Natural killer cell treated with Interleukin-12 subunit alpha and Interleukin-12 subunit beta and Interleukin-15 and Interleukin-18, amount 100 ng/mL, for 72 hours (primary cell): ENCODE data around the gene RALGDS. TPM values are rescaled to one million over a fixed set of nuclear protein-coding genes. Genes with fewer than 3 reads are reported as not detected.
A peak's percentile ranks its signal among the peaks of the same experiment; 100 is the strongest.

Source experiments
- ATAC-seq, 2 donors: fragments of 150-1000 bp; cut with Tn5 transposase in 1 of 2; sonication (Bioruptor Pico), chemical (Tn5 transposase) in 1 of 2; 2 replicates each; pipeline ENCODE4 v1.10.0; 2021
- DNase-seq: peaks from one replicate; pipeline ENCODE4 v3.0.0; 2022; ENCODE audit warnings: low spot score
- H3K27ac Mint-ChIP-seq, 2 donors: 1 replicate in 1 of 2; 2 replicates in 1 of 2; pipeline ENCODE4 v1.8.0; 2022; ENCODE audit warnings: mixed read lengths in 2 of 2, mild to moderate bottlenecking in 1 of 2, moderate library complexity in 1 of 2
- H3K27me3 Mint-ChIP-seq, 2 donors: 1 replicate in 1 of 2; 2 replicates in 1 of 2; pipeline ENCODE4 v1.8.0; 2022; ENCODE audit warnings: mixed read lengths in 2 of 2
- H3K36me3 Mint-ChIP-seq: one replicate; pipeline ENCODE4 v1.8.0; 2022; ENCODE audit warnings: mixed read lengths
- H3K4me1 Mint-ChIP-seq, 2 donors: 1 replicate in 1 of 2; 2 replicates in 1 of 2; pipeline ENCODE4 v1.8.0; 2022; ENCODE audit warnings: low read depth in 2 of 2, mixed read lengths in 2 of 2, mild to moderate bottlenecking in 1 of 2
- H3K4me3 Mint-ChIP-seq: one replicate; pipeline ENCODE4 v1.8.0; 2022; ENCODE audit warnings: mixed read lengths
- H3K9me3 Mint-ChIP-seq: 2 replicates; pipeline ENCODE4 v1.8.0; 2022; ENCODE audit warnings: mixed read lengths
- total RNA-seq, 2 donors: library from RNA; stranded (reverse); gene quantifications; one replicate each; pipeline ENCODE4 v1.2.3, GENCODE V29; 2022

RALGDS gene
- total RNA-seq, 2 donors from 2014 or later, result 138 to 159 TPM

- Mint-ChIP-seq H3K27ac (peak overlapping the region; percentile 94 to 97), H3K36me3 (no peaks in the 10 kb centered on the region), H3K27me3 (no peaks in the 10 kb centered on the region), H3K4me3 (peak overlapping the region; percentile 63), H3K9me3 (no peaks in the 10 kb centered on the region), H3K4me1 (peaks cover 58 to 59% of the 10 kb centered on the region in 2 donors)
- DNase-seq (peak; percentile 79), ATAC-seq (peak; percentile 64 to 67)
Observed at GRCh38 chr9:133115604-133116345, 5.3 kb downstream of the RALGDS start.

- no peaks in the 10 kb centered on the region for H3K9me3 Mint-ChIP-seq
- H3K36me3 Mint-ChIP-seq, result no peaks in the 10 kb centered on the region
- H3K27me3 Mint-ChIP-seq, result no peaks in the 10 kb centered on the region
- peak overlapping the region; percentile 76 for H3K4me3 Mint-ChIP-seq
- peak in 1 of 2 donors; percentile 48 for ATAC-seq
- peaks cover 61 to 63% of the 10 kb centered on the region in 2 donors for H3K4me1 Mint-ChIP-seq
- peak overlapping the region; percentile 94 to 97 for H3K27ac Mint-ChIP-seq
- DNase-seq, result no peak
Observed at GRCh38 chr9:133114886-133115603, 6.0 kb downstream of the RALGDS start.

GRCh38 chr9:133113949-133114885 lies 6.8 kb downstream of the RALGDS start:
- peak in 1 of 2 donors; percentile 1 for ATAC-seq
- Mint-ChIP-seq H3K9me3 (no peaks in the 10 kb centered on the region), H3K4me3 (peak overlapping the region; percentile 76), H3K27ac (peak overlapping the region; percentile 94 to 97), H3K27me3 (no peaks in the 10 kb centered on the region), H3K36me3 (no peaks in the 10 kb centered on the region), H3K4me1 (peaks cover 63 to 66% of the 10 kb centered on the region in 2 donors)
- no peak for DNase-seq

- Mint-ChIP-seq H3K4me3 (peak overlapping the region; percentile 76), H3K27me3 (no peaks in the 10 kb centered on the region), H3K9me3 (no peaks in the 10 kb centered on the region), H3K27ac (peak overlapping the region; percentile 94 to 97), H3K4me1 (peaks cover 56 to 59% of the 10 kb centered on the region in 2 donors), H3K36me3 (no peaks in the 10 kb centered on the region)
- DNase-seq, result peak; percentile 91
- ATAC-seq, result peak; percentile 70 to 80
Observed at GRCh38 chr9:133113163-133113948, 7.7 kb downstream of the RALGDS start.

GRCh38 chr9:133112663-133113026 lies 8.4 kb downstream of the RALGDS start:
- ATAC-seq, result peak; percentile 61 to 73
- Mint-ChIP-seq H3K27ac (peak overlapping the region; percentile 94 to 97), H3K36me3 (no peaks in the 10 kb centered on the region), H3K27me3 (no peaks in the 10 kb centered on the region), H3K4me1 (peaks cover 49 to 56% of the 10 kb centered on the region in 2 donors), H3K9me3 (no peaks in the 10 kb centered on the region), H3K4me3 (peak overlapping the region; percentile 76)
- DNase-seq, result peak; percentile 88

- DNase-seq (no peak), ATAC-seq (no peak)
- no peaks in the 10 kb centered on the region for H3K36me3 Mint-ChIP-seq
- peaks cover 46 to 51% of the 10 kb centered on the region in 2 donors for H3K4me1 Mint-ChIP-seq
- H3K27ac Mint-ChIP-seq, result peak overlapping the region; percentile 94 to 97
- H3K4me3 Mint-ChIP-seq, result peak overlapping the region; percentile 76
- no peaks in the 10 kb centered on the region for H3K9me3 Mint-ChIP-seq
- no peaks in the 10 kb centered on the region for H3K27me3 Mint-ChIP-seq
Observed at GRCh38 chr9:133111808-133112662, 9.0 kb downstream of the RALGDS start.

- Mint-ChIP-seq H3K36me3 (no peaks in the 10 kb centered on the region), H3K9me3 (no peaks in the 10 kb centered on the region), H3K27ac (peak overlapping the region; percentile 86 to 94), H3K27me3 (no peaks in the 10 kb centered on the region), H3K4me3 (no peak overlapping the region), H3K4me1 (peaks cover 35 to 38% of the 10 kb centered on the region in 2 donors)
- DNase-seq, result no peak
- ATAC-seq, result no peak
Observed at GRCh38 chr9:133109931-133110650, 10.9 kb downstream of the RALGDS start.

GRCh38 chr9:133108794-133109641 lies 12.0 kb downstream of the RALGDS start:
- Mint-ChIP-seq H3K9me3 (no peaks in the 10 kb centered on the region), H3K4me3 (no peak overlapping the region), H3K27ac (peak overlapping the region; percentile 86 to 94), H3K4me1 (peaks cover 27% of the 10 kb centered on the region in 2 donors), H3K36me3 (no peaks in the 10 kb centered on the region), H3K27me3 (no peaks in the 10 kb centered on the region)
- DNase-seq (peak; percentile 56), ATAC-seq (no peak)

- no peaks in the 10 kb centered on the region for H3K9me3 Mint-ChIP-seq
- H3K27ac Mint-ChIP-seq, result no peak overlapping the region
- H3K27me3 Mint-ChIP-seq, result no peaks in the 10 kb centered on the region
- DNase-seq, result peak; percentile 48
- no peak overlapping the region for H3K4me3 Mint-ChIP-seq
- H3K36me3 Mint-ChIP-seq, result no peaks in the 10 kb centered on the region
- no peak for ATAC-seq
- H3K4me1 Mint-ChIP-seq, result peaks cover 20 to 22% of the 10 kb centered on the region in 2 donors
Observed at GRCh38 chr9:133107961-133108793, 12.9 kb downstream of the RALGDS start.

- Mint-ChIP-seq H3K27me3 (no peaks in the 10 kb centered on the region), H3K4me3 (no peak overlapping the region), H3K36me3 (no peaks in the 10 kb centered on the region), H3K4me1 (peaks cover 11 to 17% of the 10 kb centered on the region in 2 donors), H3K27ac (no peak overlapping the region), H3K9me3 (no peaks in the 10 kb centered on the region)
- ATAC-seq, result no peak
- DNase-seq, result peak; percentile 31
Observed at GRCh38 chr9:133107245-133107722, 13.8 kb downstream of the RALGDS start.
